GM12872 (cell line): ENCODE results near the gene PTPRN2.

Experiments
- CTCF ChIP-seq: IDR thresholded peaks from 3 replicates; pipeline ENCODE4 v1.5.1; 2011; ENCODE audit warnings: low read depth, mild to moderate bottlenecking, low read length, moderate library complexity; ENCODE audit not compliant: insufficient read depth

Gene PTPRN2

DNA sequence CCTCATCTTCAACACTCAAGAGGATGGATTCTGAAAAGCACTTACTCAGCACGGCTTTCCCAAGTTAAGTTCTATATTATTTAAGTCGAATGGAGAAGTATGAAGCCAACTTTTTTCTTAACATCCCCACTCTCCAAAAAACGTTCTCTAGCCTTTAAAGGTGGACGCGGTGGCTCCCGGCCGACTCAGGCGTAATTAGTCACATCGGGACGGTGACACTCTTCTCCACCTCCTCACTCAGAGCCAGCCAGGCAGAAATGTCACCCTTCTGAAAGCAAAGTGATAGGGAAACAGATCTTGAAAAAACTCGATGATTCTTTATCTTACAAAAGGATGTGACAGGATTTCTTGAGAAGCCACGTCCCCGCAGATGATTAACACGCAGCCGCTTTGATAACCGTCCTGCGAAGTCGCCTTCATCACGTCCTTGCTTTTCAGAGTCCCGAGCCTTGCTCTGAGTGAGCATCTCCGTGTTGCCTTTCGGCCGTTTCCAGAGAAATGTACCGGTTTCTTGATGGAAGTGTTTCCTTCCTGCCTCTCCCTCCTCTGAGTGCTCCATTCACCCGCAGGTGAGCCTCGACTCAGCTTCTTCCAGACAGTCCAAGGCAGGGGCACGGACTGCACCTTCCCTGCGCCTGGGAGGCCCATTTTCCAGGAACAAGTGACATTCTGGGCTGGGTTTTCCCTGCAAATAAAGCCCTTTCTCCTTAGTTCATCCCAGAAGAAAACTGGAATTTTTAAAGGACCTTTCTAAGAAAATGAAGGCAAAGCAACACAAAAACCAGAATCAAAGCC, 936.1 kb downstream of the PTPRN2 start:
- no peak for TF ChIP-seq CTCF

DNA sequence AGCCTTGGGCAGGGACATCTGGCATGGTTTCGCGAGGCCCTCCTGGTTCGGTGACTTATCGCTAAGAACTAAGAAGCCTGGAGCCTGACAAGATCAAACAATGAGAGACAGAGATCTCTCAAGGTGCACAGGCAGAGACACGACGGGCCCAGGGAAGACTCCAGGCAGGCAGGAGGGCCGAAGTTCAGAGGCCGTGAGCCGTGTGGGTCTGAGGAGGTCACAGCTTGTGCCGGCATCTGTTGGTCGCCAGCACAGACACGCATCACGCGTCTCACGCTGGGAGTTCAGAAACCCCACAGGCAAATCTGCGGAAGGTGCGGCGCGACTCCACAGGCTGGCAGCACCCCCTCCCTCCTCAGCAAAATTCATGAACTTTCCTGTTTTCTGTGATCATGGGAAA, 936.8 kb downstream of the PTPRN2 start:
- no peak for TF ChIP-seq CTCF

DNA sequence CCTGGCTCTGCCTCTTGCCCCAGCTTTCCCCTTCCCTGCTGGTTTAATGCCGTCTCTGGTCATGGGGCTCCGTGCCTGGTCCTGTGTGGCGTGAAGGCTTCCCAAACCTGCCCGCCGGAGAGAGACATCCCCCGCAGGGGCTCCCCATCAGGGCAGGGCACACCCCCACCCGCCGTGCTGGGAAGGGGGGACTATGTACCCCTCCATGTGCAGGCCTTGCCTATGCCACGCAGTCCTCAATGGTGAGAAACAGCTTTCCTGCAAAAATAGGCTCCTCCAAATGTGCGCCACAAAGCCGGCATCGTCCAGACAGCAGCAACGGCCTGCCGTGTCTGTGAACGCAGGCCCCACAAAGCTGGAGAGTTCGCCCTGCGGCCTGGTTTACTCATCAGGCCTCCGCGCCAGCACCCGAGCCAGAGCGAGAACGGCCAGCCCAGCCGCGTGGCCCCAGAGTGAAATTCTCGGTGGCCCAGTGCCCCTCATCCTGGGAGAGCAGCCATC, 937.4 kb downstream of the PTPRN2 start:
- TF ChIP-seq CTCF = no peak

DNA sequence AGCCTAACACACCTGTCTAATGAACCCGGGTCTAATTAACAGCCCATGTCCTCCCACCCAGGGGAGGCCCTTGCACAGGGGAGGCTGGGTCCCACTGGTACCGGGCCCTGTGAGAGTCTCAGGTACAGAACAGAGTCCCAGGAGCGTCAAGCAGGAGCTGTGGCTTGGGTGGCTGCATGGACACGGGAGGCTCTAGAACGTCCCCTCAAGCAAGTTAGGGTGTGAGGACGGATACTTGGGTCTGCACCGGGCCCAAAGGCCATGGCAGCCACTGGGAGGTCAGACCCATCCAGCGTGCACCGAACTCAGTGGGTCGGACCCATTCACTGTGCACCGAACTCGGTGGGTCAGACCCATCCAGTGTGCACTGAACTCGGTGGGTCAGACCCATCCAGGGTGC, 941.1 kb downstream of the PTPRN2 start:
- TF ChIP-seq CTCF = no peak

GRCh38 chr7:157645539-157645938, 942.1 kb downstream of the PTPRN2 start:
- no peak for TF ChIP-seq CTCF

GRCh38 chr7:157644946-157645345, 942.7 kb downstream of the PTPRN2 start:
- no peak for TF ChIP-seq CTCF

DNA sequence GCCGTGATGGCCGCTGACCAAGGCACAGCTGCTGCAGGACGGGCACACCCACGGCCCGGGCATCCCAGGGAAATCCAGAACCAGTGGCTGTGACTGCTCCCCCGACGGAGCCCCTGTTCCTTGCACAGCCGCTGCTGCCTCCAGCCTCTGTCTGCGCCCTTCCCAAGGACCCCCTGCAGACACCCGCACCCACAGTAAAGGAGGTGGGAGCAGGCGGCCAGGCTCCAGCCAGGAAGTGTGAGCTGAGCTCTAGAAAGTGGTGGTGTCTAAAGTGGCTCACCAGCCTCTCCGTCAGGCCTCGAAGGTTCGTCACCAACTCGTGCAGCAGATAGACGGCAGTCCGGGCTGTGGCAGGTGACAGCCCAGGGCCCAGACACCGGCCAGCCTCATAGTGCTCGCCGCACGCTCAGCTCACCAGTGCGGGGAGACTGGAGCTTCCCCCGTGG, 944.1 kb downstream of the PTPRN2 start:
- TF ChIP-seq CTCF = no peak
